HEK293 (cell line): ENCODE measurements around the gene TRIM40.

Experiments
- ZBTB21 ChIP-seq: fragments of 450-650 bp; formaldehyde crosslinking; IDR thresholded peaks from 2 replicates; pipeline ENCODE4 v1.5.1; 2017; ENCODE audit warnings: missing biosample characterization, missing genetic modification characterization
- ZNF146 ChIP-seq: fragments of 450-650 bp; formaldehyde crosslinking; IDR thresholded peaks from 2 replicates; pipeline ENCODE4 v1.5.1; 2016; ENCODE audit warnings: missing biosample characterization, missing genetic modification characterization
- ZNF660 ChIP-seq: fragments of 450-650 bp; IDR thresholded peaks from 2 replicates; pipeline ENCODE4 v1.5.1; 2018; ENCODE audit warnings: missing biosample characterization, mild to moderate bottlenecking, missing genetic modification characterization
- ZNF707 ChIP-seq: fragments of 450-650 bp; formaldehyde crosslinking; IDR thresholded peaks from 2 replicates; pipeline ENCODE4 v1.5.1; 2016; ENCODE audit warnings: missing biosample characterization, missing genetic modification characterization
- TF ChIP-seq, protein P1 (sequence below): fragments of 450-650 bp; formaldehyde crosslinking; IDR thresholded peaks from 2 replicates; pipeline ENCODE4 v1.5.1; 2016; ENCODE audit warnings: missing biosample characterization, missing genetic modification characterization
- TF ChIP-seq, protein P2 (sequence below): sonication (generic); formaldehyde crosslinking; IDR thresholded peaks from 2 replicates; pipeline ENCODE4 v1.8.1; 2022; ENCODE audit warnings: mild to moderate bottlenecking, moderate library complexity, missing genetic modification reagents
- TF ChIP-seq, protein P3 (sequence below): fragments of 450-650 bp; formaldehyde crosslinking; IDR thresholded peaks from 2 replicates; pipeline ENCODE4 v1.5.1; 2016; ENCODE audit warnings: missing biosample characterization, missing genetic modification characterization

DNA sequence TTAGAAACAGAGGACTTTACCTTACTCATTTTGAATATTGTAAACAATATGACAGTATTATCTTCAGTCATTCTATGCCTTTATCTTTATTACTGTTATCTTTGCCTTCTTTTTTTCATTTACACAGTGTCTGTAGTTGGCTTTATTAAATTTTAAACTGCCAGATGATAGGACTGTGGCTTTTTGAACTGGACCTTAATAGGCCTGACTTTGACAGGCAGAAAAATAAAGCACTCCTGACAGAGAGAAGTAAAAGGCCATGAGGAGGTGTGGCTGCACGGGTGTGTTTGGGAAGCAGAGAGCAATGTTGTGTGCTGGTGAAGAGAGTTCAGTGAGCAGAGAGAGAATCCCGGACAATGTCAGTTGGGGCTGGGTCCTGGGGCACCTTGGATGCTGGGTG is 7.8 kb downstream of the TRIM40 start:
- TF ChIP-seq ZNF707 (tag by site-specific recombination) (no peak), ZNF660 (no peak), ZBTB21 (no peak), ZNF146 (no peak)
- TF ChIP-seq, protein P1, sequence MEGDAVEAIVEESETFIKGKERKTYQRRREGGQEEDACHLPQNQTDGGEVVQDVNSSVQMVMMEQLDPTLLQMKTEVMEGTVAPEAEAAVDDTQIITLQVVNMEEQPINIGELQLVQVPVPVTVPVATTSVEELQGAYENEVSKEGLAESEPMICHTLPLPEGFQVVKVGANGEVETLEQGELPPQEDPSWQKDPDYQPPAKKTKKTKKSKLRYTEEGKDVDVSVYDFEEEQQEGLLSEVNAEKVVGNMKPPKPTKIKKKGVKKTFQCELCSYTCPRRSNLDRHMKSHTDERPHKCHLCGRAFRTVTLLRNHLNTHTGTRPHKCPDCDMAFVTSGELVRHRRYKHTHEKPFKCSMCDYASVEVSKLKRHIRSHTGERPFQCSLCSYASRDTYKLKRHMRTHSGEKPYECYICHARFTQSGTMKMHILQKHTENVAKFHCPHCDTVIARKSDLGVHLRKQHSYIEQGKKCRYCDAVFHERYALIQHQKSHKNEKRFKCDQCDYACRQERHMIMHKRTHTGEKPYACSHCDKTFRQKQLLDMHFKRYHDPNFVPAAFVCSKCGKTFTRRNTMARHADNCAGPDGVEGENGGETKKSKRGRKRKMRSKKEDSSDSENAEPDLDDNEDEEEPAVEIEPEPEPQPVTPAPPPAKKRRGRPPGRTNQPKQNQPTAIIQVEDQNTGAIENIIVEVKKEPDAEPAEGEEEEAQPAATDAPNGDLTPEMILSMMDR (tag by site-specific recombination): no peak
- TF ChIP-seq, protein P2, sequence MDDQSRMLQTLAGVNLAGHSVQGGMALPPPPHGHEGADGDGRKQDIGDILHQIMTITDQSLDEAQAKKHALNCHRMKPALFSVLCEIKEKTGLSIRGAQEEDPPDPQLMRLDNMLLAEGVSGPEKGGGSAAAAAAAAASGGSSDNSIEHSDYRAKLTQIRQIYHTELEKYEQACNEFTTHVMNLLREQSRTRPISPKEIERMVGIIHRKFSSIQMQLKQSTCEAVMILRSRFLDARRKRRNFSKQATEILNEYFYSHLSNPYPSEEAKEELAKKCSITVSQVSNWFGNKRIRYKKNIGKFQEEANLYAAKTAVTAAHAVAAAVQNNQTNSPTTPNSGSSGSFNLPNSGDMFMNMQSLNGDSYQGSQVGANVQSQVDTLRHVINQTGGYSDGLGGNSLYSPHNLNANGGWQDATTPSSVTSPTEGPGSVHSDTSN (CRISPR knock-in tag): no peak
- TF ChIP-seq, protein P3, sequence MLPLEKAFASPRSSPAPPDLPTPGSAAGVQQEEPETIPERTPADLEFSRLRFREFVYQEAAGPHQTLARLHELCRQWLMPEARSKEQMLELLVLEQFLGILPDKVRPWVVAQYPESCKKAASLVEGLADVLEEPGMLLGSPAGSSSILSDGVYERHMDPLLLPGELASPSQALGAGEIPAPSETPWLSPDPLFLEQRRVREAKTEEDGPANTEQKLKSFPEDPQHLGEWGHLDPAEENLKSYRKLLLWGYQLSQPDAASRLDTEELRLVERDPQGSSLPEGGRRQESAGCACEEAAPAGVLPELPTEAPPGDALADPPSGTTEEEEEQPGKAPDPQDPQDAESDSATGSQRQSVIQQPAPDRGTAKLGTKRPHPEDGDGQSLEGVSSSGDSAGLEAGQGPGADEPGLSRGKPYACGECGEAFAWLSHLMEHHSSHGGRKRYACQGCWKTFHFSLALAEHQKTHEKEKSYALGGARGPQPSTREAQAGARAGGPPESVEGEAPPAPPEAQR (tag by site-specific recombination): no peak
